Immature natural killer cell (primary cell): Measurements from ENCODE around the gene CSMD2. TPM values are rescaled to one million over a fixed set of nuclear protein-coding genes. Genes with fewer than 3 reads are reported as not detected.

Experiments
- DNase-seq, 3 donors: peaks; one replicate each; pipeline ENCODE4 v3.0.0; 2022; ENCODE audit warnings: mixed read lengths in 1 of 3
- H3K27ac Mint-ChIP-seq, 6 donors: one replicate each; pipeline ENCODE4 v1.8.0; 2020; ENCODE audit warnings: mixed read lengths in 6 of 6, mild to moderate bottlenecking in 5 of 6, inconsistent platforms in 4 of 6, moderate library complexity in 3 of 6
- H3K27me3 Mint-ChIP-seq, 3 donors: one replicate each; pipeline ENCODE4 v1.8.0; 2020 to 2021; ENCODE audit warnings: low read depth in 3 of 3, mild to moderate bottlenecking in 3 of 3, mixed read lengths in 3 of 3, moderate library complexity in 3 of 3, inconsistent platforms in 1 of 3
- H3K36me3 Mint-ChIP-seq, 3 donors: one replicate each; pipeline ENCODE4 v1.8.0; 2020; ENCODE audit warnings: mixed read lengths in 3 of 3, inconsistent platforms in 2 of 3, mild to moderate bottlenecking in 2 of 3
- H3K4me1 Mint-ChIP-seq, 2 donors: one replicate each; pipeline ENCODE4 v1.8.0; 2020; ENCODE audit warnings: inconsistent platforms in 2 of 2, mild to moderate bottlenecking in 2 of 2, mixed read lengths in 2 of 2, moderate library complexity in 1 of 2
- H3K4me3 Mint-ChIP-seq, 5 donors: one replicate each; pipeline ENCODE4 v1.8.0; 2020; ENCODE audit warnings: mild to moderate bottlenecking in 5 of 5, mixed read lengths in 5 of 5, inconsistent platforms in 3 of 5, moderate library complexity in 3 of 5
- H3K9me3 Mint-ChIP-seq, 6 donors: one replicate each; pipeline ENCODE4 v1.8.0; 2020; ENCODE audit warnings: mild to moderate bottlenecking in 6 of 6, mixed read lengths in 6 of 6, inconsistent platforms in 4 of 6, moderate library complexity in 3 of 6
- polyA plus RNA-seq, 3 donors: library from polyadenylated mRNA; unstranded; fragments of 300-500 nt; fragmentation: Illumina TruSeq; gene quantifications; one replicate each; pipeline ENCODE4 v1.2.3, GENCODE V29; 2021

The CSMD2 gene
- polyA plus RNA-seq, 3 donors from 2014 or later: not detected

DNA sequence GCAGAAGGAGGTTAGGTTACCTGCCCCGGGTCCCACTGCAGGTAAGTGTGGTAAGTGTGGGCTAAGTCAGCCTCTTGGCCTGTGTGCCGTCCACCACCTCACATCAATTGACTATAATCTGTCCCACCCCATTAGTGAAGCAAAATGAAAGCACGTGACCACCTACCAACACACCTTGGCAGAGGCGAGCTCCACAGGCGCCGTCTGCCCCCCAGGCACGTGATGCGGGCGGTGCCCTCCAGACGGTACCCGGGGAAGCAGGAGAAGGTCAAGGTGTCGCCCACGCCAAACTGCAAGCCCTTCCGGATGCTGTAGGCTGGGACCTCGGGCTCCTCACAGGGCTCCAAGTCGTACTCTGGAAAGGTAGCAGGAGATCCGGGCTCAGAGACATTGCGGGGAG is 450.6 kb downstream of the CSMD2 start:
- no peak for DNase-seq
- Mint-ChIP-seq H3K4me3 (no peak overlapping the region), H3K4me1 (no peaks in the 10 kb centered on the region), H3K27me3 (peaks cover 0 to 8% (median 2%) of the 10 kb centered on the region in 3 donors), H3K9me3 (no peaks in the 10 kb centered on the region), H3K27ac (no peak overlapping the region), H3K36me3 (no peaks in the 10 kb centered on the region)

DNA sequence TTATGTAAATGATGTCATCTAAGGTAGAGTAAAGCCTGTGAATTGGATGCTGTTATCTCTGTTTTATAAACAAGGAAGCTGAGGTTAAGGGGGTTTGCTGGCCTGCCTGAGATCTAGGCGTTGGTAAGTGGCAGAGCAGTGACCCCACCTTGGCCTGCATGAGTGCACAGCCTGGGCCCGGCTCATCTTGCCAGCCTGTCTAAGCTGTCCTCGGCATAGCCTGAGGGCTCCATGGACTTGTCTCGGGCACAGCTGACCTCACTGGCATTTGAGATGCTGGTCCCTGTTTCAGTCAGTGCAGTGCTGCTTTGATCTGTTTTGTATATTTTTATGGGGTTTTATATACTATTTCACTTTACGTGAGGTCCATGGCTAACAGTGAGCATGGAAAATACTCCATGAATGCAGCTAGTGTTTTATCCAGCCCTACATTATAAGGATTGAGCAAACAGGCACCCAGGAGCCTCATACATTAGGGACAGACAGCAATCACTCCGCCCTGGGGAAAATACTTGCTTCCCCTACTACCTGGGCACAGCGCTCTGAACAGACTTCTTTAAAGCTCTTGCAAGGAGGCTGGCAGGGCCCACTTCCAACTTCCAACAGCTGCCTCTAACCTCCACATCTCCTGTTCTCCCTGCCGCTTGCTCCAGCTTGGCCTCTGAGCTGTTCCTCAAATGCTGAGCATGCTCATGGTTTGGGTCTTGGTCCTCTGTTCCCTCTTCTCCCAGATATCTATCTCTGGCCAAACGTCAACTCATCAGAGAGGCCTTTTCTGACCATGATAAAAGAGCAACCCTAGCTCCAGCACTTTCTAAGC is 451.8 kb downstream of the CSMD2 start:
- no peak overlapping the region for H3K27ac Mint-ChIP-seq
- H3K27me3 Mint-ChIP-seq: peaks cover 0 to 10% (median 2%) of the 10 kb centered on the region in 3 donors
- no peaks in the 10 kb centered on the region for H3K4me1 Mint-ChIP-seq

GRCh38 chr1:33712186-33712585 is 452.8 kb downstream of the CSMD2 start:
- peaks cover 0 to 12% (median 0%) of the 10 kb centered on the region in 3 donors for H3K27me3 Mint-ChIP-seq
- H3K9me3 Mint-ChIP-seq: no peaks in the 10 kb centered on the region
- no peaks in the 10 kb centered on the region for H3K4me1 Mint-ChIP-seq
- H3K36me3 Mint-ChIP-seq: no peaks in the 10 kb centered on the region
- DNase-seq: no peak
- H3K27ac Mint-ChIP-seq: no peak overlapping the region
- no peak overlapping the region for H3K4me3 Mint-ChIP-seq

More for the DNA sequence above, 451.8 kb downstream of the CSMD2 start:
- DNase-seq: no peak
- Mint-ChIP-seq H3K9me3 (no peaks in the 10 kb centered on the region), H3K36me3 (no peaks in the 10 kb centered on the region), H3K4me3 (no peak overlapping the region)

DNA sequence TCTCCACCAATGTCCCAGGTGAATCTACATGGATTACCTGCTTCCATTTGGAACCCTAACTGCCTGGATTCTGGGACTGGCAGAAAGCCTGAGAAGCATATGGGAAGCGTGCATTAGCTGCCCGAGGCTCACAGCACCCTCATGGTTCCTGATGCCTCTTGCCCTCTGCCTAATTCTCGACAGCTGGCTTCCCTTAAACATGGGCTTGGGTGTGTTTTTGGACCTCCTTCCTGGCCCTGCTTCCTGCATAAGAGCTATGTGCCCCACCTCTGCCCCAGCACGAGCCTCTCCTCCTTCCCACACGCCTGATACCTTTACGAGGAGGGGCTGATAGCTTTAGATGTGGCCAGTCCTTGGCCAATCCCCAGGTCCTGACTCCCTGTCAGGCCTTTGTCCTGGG is 453.5 kb downstream of the CSMD2 start:
- Mint-ChIP-seq H3K27me3 (peaks cover 3 to 16% (median 4%) of the 10 kb centered on the region in 3 donors), H3K9me3 (no peaks in the 10 kb centered on the region), H3K4me3 (no peak overlapping the region), H3K36me3 (no peaks in the 10 kb centered on the region), H3K27ac (no peak overlapping the region), H3K4me1 (no peaks in the 10 kb centered on the region)
- DNase-seq: no peak

- no peaks in the 10 kb centered on the region for H3K4me1 Mint-ChIP-seq
- H3K9me3 Mint-ChIP-seq: no peaks in the 10 kb centered on the region
- H3K27me3 Mint-ChIP-seq: peaks cover 3 to 16% (median 7%) of the 10 kb centered on the region in 3 donors
- H3K4me3 Mint-ChIP-seq: no peak overlapping the region
- no peaks in the 10 kb centered on the region for H3K36me3 Mint-ChIP-seq
- no peak overlapping the region for H3K27ac Mint-ChIP-seq
- no peak for DNase-seq
Observed at GRCh38 chr1:33710967-33711366, 454.1 kb downstream of the CSMD2 start.

DNA sequence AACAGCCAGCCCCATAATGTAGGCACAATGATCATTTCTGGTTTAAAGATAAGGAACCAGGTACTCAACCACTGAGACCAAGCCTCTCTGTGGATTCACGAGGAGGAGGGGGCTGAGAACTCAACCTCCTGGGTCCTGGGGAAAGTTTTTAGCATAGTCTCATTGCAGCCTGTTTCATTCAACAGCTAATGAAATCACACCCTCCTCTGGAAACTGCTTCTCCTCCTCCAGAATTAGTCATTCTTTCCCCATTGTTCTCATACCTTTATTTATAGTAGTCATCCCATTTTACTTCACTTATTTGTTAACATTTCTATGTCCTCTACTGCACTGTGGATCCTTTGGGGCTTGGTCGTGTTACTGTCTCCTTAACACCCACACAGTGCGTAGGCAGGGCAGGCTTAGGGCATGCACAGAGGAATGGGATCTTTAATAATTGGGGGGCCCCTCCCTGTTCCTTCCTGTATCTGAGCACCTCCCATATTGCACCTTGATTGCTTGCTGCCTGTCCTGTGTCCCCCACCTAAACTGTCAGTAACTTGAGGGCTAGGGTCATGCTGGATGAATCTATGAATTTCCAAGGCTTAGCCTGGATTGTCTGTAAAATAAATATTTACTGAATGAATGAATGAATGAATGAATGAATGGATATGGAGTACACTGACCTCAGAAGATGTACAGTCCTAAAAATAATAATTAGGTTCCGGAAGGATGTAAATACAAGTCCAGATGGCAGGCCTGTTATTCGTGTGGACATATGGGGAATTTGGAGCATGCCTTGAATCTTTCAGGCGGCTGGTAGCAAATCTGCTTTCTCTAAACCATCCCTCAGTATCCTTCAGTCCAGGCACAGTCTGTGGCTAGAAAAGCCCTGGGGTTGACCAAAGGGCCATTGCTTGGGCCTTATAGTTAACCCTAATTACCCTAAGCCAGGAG is 455.0 kb downstream of the CSMD2 start:
- Mint-ChIP-seq H3K36me3 (no peaks in the 10 kb centered on the region), H3K4me1 (no peaks in the 10 kb centered on the region), H3K27me3 (peaks cover 3 to 16% (median 7%) of the 10 kb centered on the region in 3 donors), H3K4me3 (no peak overlapping the region), H3K27ac (no peak overlapping the region), H3K9me3 (no peaks in the 10 kb centered on the region)
- DNase-seq: no peak

- no peak for DNase-seq
- Mint-ChIP-seq H3K27ac (no peak overlapping the region), H3K27me3 (peaks cover 3 to 15% (median 8%) of the 10 kb centered on the region in 3 donors), H3K36me3 (no peaks in the 10 kb centered on the region), H3K4me1 (no peaks in the 10 kb centered on the region), H3K4me3 (no peak overlapping the region), H3K9me3 (no peaks in the 10 kb centered on the region)
Observed at GRCh38 chr1:33709174-33709782, 455.8 kb downstream of the CSMD2 start.

DNA sequence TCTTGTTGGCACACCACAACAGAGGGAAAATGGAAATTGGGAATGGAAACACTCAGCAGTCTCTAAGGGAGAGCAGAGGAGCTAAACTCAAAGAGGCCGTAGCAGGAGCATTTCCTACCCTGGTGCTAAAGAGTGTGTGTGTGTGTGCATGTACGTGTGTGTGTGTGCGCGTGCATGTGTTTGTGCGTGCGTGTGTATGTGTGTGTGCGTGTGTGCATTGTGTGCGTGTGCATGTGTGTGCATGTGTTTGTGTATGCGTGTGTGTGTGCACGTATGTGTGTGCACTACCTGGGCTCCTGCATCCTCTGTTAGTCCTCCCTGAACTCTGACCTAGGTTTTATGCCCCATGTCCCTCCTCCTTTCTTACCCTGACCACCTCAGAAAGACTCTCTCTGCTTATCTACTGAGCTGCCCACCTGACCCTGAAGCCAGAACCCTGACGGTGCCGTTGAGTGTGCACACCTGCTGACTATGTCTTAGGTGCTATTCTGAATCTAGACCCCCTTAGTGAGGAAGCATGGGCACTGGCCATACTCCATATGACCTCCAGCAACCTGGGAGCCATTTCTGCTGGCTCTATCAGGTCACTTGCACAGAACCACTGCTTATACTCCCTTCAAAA is 458.3 kb downstream of the CSMD2 start:
- Mint-ChIP-seq H3K4me1 (no peaks in the 10 kb centered on the region), H3K27me3 (peaks cover 3 to 10% (median 9%) of the 10 kb centered on the region in 3 donors), H3K9me3 (no peaks in the 10 kb centered on the region), H3K36me3 (no peaks in the 10 kb centered on the region), H3K27ac (no peak overlapping the region), H3K4me3 (no peak overlapping the region)
- DNase-seq: no peak

GRCh38 chr1:33703464-33703863 is 461.6 kb downstream of the CSMD2 start:
- no peaks in the 10 kb centered on the region for H3K9me3 Mint-ChIP-seq

GRCh38 chr1:33698361-33699035 is 466.5 kb downstream of the CSMD2 start:
- Mint-ChIP-seq H3K36me3 (no peaks in the 10 kb centered on the region), H3K4me3 (no peak overlapping the region), H3K9me3 (peaks cover 0 to 2% (median 0%) of the 10 kb centered on the region in 6 donors), H3K4me1 (no peaks in the 10 kb centered on the region), H3K27me3 (peaks cover 2 to 4% (median 2%) of the 10 kb centered on the region in 3 donors), H3K27ac (no peak overlapping the region)
- no peak for DNase-seq

More at GRCh38 chr1:33703464-33703863, 461.6 kb downstream of the CSMD2 start:
- Mint-ChIP-seq H3K4me3 (no peak overlapping the region), H3K27me3 (peaks cover 3 to 10% (median 9%) of the 10 kb centered on the region in 3 donors), H3K4me1 (no peaks in the 10 kb centered on the region), H3K27ac (no peak overlapping the region), H3K36me3 (no peaks in the 10 kb centered on the region)
- DNase-seq: no peak

GRCh38 chr1:33697816-33698215 is 467.2 kb downstream of the CSMD2 start:
- H3K27ac Mint-ChIP-seq: no peak overlapping the region
- H3K36me3 Mint-ChIP-seq: no peaks in the 10 kb centered on the region
- no peaks in the 10 kb centered on the region for H3K4me1 Mint-ChIP-seq
- DNase-seq: no peak
- H3K9me3 Mint-ChIP-seq: peaks cover 0 to 2% (median 0%) of the 10 kb centered on the region in 6 donors
- H3K27me3 Mint-ChIP-seq: peaks cover 2 to 4% (median 2%) of the 10 kb centered on the region in 3 donors
- H3K4me3 Mint-ChIP-seq: no peak overlapping the region

GRCh38 chr1:33696962-33697361 is 468.1 kb downstream of the CSMD2 start:
- H3K4me1 Mint-ChIP-seq: no peaks in the 10 kb centered on the region
- no peak overlapping the region for H3K27ac Mint-ChIP-seq
- DNase-seq: no peak
- H3K27me3 Mint-ChIP-seq: peaks cover 2 to 4% (median 2%) of the 10 kb centered on the region in 3 donors
- no peaks in the 10 kb centered on the region for H3K36me3 Mint-ChIP-seq
- H3K9me3 Mint-ChIP-seq: peaks cover 0 to 2% (median 0%) of the 10 kb centered on the region in 6 donors
- H3K4me3 Mint-ChIP-seq: no peak overlapping the region

DNA sequence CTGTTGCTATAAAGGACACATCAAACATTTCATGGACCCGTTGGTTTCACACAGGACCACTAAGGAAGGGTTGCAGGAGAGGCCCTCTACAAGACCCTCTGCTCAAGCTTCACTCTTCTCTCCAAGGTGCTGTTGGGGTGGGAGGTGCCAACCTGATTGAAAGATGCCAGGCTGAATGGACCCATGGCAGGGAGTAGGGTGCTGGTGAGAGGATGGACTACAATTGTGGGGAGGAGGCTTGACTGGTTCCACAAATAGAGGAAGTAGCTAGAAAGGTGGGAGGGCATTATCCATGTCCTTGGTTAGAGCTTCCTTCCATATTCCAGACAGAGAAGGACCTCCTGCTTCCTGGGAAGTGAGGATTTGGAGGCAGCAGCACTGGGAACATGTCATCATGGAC is 468.7 kb downstream of the CSMD2 start:
- H3K4me1 Mint-ChIP-seq: no peaks in the 10 kb centered on the region
- peaks cover 2 to 4% (median 2%) of the 10 kb centered on the region in 3 donors for H3K27me3 Mint-ChIP-seq
- no peaks in the 10 kb centered on the region for H3K36me3 Mint-ChIP-seq
- peaks cover 0 to 2% (median 0%) of the 10 kb centered on the region in 6 donors for H3K9me3 Mint-ChIP-seq
- H3K4me3 Mint-ChIP-seq: no peak overlapping the region
- DNase-seq: no peak
- H3K27ac Mint-ChIP-seq: no peak overlapping the region
